ENCODE data around the gene CYSRT1. TPM values are rescaled to one million over a fixed set of nuclear protein-coding genes. Genes with fewer than 3 reads are reported as not detected.

The CYSRT1 gene
- total RNA-seq, 2 experiments from 2014 or later, result 0.34 TPM; not detected in 1

DNA sequence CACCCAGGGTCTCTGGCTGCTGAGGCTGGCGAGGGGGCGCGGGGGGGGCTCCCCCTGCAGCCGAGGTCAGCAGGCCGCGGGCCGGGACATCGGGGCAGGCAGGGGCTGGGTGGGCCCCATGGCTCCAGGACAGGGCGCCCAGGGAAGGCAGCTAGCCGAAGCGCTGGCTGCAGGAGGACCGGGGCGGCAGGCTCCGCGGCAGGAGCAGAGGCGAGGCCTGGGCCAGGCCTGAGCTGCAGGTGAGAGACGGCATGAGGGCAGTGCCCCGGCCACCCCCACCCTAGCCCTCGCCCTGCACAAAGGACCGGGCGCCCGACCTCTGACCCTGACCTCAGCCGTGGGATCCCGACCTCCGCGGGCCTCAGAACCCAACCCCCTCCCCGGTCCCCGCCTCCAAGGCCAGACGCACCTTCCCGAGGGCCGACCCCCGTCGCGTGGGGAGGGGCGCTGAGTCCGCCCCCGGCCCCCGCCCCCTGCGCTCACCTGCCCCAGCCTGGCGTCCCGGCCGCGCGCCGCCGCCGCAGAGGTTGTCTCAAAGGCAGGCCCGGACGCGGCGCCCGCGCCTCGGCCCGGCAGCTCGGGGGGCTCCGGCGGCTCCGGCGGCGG is 3.4 kb upstream of the CYSRT1 start:
- Mint-ChIP-seq H3K9me3 (no peaks in the 10 kb centered on the region), H3K4me3 (peak overlapping the region; percentile 24), H3K27ac (no peak overlapping the region), H3K27me3 (no peaks in the 10 kb centered on the region), H3K36me3 (ENCODE audit: low read depth) (no peaks in the 10 kb centered on the region), H3K4me1 (ENCODE audit: low read depth) (peaks cover 8% of the 10 kb centered on the region)
- POLR2A ChIA-PET, result interaction anchor here (1.1 to 7.1 kb wide), 7 partner anchors 11 to 94 kb away, joined by 3 to 44 read pairs (median 9); partner anchors contain the start of genes NDOR1, TMEM203 and TUBB4B
- CTCF ChIA-PET, result interaction anchor here (1.4 to 8.9 kb wide), 4 partner anchors 12 to 155 kb away, joined by 3 to 58 read pairs (median 6); no protein-coding TSS in a partner anchor
- no peak for ATAC-seq
- intact Hi-C loops (cut with micrococcal nuclease), result no loop called here
- peak; percentile 33 for DNase-seq
- TF ChIP-seq, protein P1, sequence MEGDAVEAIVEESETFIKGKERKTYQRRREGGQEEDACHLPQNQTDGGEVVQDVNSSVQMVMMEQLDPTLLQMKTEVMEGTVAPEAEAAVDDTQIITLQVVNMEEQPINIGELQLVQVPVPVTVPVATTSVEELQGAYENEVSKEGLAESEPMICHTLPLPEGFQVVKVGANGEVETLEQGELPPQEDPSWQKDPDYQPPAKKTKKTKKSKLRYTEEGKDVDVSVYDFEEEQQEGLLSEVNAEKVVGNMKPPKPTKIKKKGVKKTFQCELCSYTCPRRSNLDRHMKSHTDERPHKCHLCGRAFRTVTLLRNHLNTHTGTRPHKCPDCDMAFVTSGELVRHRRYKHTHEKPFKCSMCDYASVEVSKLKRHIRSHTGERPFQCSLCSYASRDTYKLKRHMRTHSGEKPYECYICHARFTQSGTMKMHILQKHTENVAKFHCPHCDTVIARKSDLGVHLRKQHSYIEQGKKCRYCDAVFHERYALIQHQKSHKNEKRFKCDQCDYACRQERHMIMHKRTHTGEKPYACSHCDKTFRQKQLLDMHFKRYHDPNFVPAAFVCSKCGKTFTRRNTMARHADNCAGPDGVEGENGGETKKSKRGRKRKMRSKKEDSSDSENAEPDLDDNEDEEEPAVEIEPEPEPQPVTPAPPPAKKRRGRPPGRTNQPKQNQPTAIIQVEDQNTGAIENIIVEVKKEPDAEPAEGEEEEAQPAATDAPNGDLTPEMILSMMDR (IDR thresholded peaks at IDR 0.05), result no peak

DNA sequence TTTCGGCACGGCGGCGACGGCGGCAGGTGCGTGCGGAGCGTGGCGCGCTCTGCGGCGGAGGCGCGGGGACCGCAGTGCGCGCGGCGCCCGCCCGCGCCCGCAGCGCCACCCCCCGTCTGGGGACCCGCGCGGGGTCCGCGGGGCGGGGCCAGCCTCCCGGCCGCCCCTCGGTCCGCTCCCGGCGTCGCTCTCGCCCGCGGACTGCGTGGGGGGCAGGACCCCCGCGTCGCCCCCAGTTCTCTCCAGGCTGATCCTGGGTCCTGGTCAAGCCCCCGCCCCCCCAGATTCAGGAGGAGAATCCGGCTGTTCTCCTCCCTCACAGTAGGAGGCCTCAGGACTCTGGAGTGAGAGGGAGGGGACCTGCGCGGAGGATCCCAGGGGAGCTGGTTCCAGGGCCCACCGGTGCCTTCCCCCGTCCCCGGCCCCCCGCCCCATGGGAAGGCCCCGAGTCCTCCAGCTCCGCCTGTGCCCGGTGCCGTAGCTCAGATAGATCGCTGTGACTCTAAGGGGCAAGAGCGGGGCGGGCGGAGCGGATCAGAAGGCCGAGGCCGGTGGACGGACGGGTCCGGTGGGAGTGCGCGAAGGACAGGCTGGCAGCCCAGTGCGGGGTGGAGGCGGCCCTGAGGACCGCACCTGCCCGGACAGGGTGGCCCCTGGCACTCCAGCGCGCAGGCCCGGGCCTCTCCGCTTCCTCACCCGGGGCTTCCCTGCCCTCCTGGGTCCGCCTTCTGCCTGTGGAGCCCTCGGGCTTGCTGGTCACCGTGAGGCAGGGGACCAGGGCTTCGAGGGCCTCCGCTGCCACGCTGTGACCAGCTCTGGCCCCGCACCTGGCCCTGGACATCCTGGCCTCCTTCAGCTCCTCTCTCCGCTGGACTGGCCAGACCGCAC is 2.5 kb upstream of the CYSRT1 start, which contains the start of gene RNF208:
Gene RNF208, minus strand, starts transcription at position 51 of the 888 bp plus-strand sequence. CDS start 1,028 bp downstream, outside the sequence.
- CTCF ChIA-PET, result interaction anchor here (0.7 to 8.9 kb wide), 14 partner anchors 9 to 187 kb away, joined by 3 to 58 read pairs (median 3); partner anchors contain the start of gene GRIN1
- no peak for ATAC-seq
- DNase-seq, result peak; percentile 45
- H3K27ac Mint-ChIP-seq, result peak within 1 kb of the TSS; percentile 50
- intact Hi-C loops (cut with micrococcal nuclease), result no loop called here
- peaks cover 9% of the 10 kb centered on the region for H3K4me1 Mint-ChIP-seq (ENCODE audit: low read depth)
- no peaks in the 10 kb centered on the region for H3K36me3 Mint-ChIP-seq (ENCODE audit: low read depth)
- POLR2A ChIA-PET, result interaction anchor here (0.6 to 2.8 kb wide), 14 partner anchors 8 to 136 kb away, joined by 3 to 16 read pairs (median 6); partner anchors contain the start of genes MAN1B1, NDOR1, NELFB and TMEM203
- H3K4me3 Mint-ChIP-seq, result peak within 1 kb of the TSS; percentile 80
- no peaks in the 10 kb centered on the region for H3K9me3 Mint-ChIP-seq
- TF ChIP-seq, protein P1 (IDR thresholded peaks at IDR 0.05), result no peak
- H3K27me3 Mint-ChIP-seq, result no peaks in the 10 kb centered on the region

- Mint-ChIP-seq H3K4me3 (peak overlapping the region; percentile 80), H3K27ac (peak overlapping the region; percentile 71), H3K4me1 (ENCODE audit: low read depth) (peaks cover 11% of the 10 kb centered on the region), H3K27me3 (peaks cover 1% of the 10 kb centered on the region), H3K36me3 (ENCODE audit: low read depth) (no peaks in the 10 kb centered on the region), H3K9me3 (no peaks in the 10 kb centered on the region)
- ChIA-PET POLR2A (interaction anchor here (0.6 to 2.8 kb wide), 17 partner anchors 9 to 137 kb away, joined by 3 to 16 read pairs (median 4); partner anchors contain the start of genes MAN1B1, NDOR1, NELFB and TMEM203), CTCF (interaction anchor here (0.7 to 8.9 kb wide), 13 partner anchors 10 to 188 kb away, joined by 3 to 58 read pairs (median 3); partner anchors contain the start of gene GRIN1)
- TF ChIP-seq, protein P1 (IDR thresholded peaks at IDR 0.05), result no peak
- peak; percentile 99 for DNase-seq
- ATAC-seq, result peak; percentile 93
- intact Hi-C loops (cut with micrococcal nuclease), result no loop called here
Observed at GRCh38 chr9:137223078-137223970, 1.6 kb upstream of the CYSRT1 start.

GRCh38 chr9:137225699-137226331 is 841 bp downstream of the CYSRT1 start:
- H3K27me3 Mint-ChIP-seq, result peaks cover 1% of the 10 kb centered on the region
- intact Hi-C loops (cut with micrococcal nuclease), result loop anchor here (5.0 kb wide), 1 partner anchor 104 kb away; no protein-coding TSS in a partner anchor
- H3K27ac Mint-ChIP-seq, result no peak overlapping the region
- TF ChIP-seq, protein P1 (IDR thresholded peaks at IDR 0.05), result no peak
- CTCF ChIA-PET, result interaction anchor here (0.9 to 8.9 kb wide), 9 partner anchors 11 to 179 kb away, joined by 3 to 58 read pairs (median 9); partner anchors contain the start of gene NPDC1
- no peaks in the 10 kb centered on the region for H3K9me3 Mint-ChIP-seq
- ATAC-seq (no peak), DNase-seq (no peak)
- no peak overlapping the region for H3K4me3 Mint-ChIP-seq
- no peaks in the 10 kb centered on the region for H3K36me3 Mint-ChIP-seq (ENCODE audit: low read depth)
- POLR2A ChIA-PET, result interaction anchor here (0.6 to 1.9 kb wide), 7 partner anchors 16 to 687 kb away, joined by 3 to 5 read pairs (median 3); partner anchors contain the start of genes NDOR1, TMEM203 and TUBB4B
- peaks cover 10% of the 10 kb centered on the region for H3K4me1 Mint-ChIP-seq (ENCODE audit: low read depth)
